Skin epidermis (tissue), 12 donors: ENCODE data around the gene TTC3.

Source experiments
- H3K27ac ChIP-seq, 21 experiments: fragments of 200-600 bp; sonication (generic) in 11 of 21; one replicate each; pipeline ENCODE4 v1.5.0; 2020; ENCODE audit warnings: mild to moderate bottlenecking in 3 of 21, inconsistent platforms in 2 of 21, moderate library complexity in 2 of 21
- H3K4me3 ChIP-seq, 7 experiments: fragments of 200-600 bp; sonication (generic) in 2 of 7; one replicate each; pipeline ENCODE4 v1.5.0; 2020; ENCODE audit warnings: inconsistent platforms in 2 of 7, mild to moderate bottlenecking in 2 of 7, moderate library complexity in 1 of 7

Gene TTC3

GRCh38 chr21:37060296-37060695, 12.8 kb upstream of the TTC3 start:
- Histone ChIP-seq H3K27ac (peak overlapping the region in 1 of 21 experiments; percentile 42), H3K4me3 (no peak overlapping the region)

GRCh38 chr21:37061926-37062592, 11.0 kb upstream of the TTC3 start:
- peak overlapping the region in 1 of 21 experiments; percentile 46 for H3K27ac ChIP-seq
- H3K4me3 ChIP-seq = no peak overlapping the region

GRCh38 chr21:37062593-37062935, 10.5 kb upstream of the TTC3 start:
- H3K4me3 ChIP-seq = no peak overlapping the region
- peak overlapping the region in 1 of 21 experiments; percentile 46 for H3K27ac ChIP-seq

DNA sequence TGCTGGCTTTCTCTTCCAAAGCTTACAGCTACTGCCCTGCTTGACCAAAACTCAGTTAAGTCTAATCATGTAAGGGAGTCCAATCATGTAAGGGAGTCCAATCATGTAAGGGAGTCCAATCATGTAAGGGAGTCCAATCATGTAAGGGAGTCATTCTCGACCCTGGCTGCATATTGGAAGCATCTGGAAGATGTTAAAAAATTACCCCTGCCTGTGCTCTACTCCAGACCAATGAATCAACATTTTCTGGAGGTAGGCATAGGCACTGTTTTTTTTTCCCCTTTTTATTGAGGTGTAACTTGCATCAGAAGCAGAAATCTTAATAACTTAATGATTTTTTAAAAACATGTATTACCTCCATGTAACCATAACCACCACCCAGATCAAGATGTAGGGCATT, 9.6 kb upstream of the TTC3 start:
- H3K27ac ChIP-seq = peak overlapping the region in 1 of 21 experiments; percentile 46
- H3K4me3 ChIP-seq = no peak overlapping the region

DNA sequence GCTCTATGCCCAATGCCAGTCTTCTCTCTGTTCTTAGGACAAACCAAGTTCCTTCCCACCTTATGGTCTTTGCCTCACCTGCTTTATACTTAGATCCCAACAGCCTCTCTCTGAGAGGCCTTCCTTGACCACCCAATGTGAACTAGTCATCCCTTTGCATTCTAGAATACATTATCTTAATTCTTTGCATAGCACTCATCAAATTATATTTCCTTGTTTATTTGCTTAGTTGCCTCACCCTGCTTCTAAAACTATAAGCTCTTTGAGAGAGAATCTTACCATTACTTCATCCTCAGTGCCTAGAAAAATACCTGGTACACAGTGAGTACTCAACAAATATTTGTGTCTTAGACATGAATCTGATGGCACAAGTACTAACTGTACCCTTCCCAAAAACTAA, 8.2 kb upstream of the TTC3 start:
- H3K4me3 ChIP-seq = no peak overlapping the region

DNA sequence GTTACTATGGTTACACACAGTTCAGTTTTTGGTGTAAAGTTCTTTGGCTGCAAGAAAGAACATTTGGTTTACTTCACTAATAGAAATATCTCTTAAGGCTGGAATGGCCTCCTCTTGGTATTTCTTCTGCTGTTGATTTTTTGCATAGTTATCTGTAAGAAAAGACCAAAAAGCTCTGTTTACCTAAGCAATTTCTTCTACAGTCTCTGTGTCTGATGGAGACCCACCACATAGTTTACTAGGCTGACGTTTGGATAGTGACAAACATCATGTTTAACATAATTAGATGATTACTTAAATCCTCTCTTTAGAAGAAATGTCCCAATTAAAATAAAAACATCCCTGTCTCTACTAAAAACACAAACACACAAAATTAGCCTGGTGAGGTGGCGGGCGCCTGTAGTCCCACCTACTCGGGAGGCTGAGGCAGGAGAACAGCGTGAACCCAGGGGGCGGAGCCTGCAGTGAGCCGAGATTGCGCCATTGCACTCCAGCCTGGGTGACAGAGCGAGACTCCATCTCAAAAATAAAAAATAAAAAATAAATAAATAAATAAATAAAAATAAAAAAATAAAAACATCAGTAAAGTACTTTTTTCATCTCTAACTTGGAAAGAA, 7.4 kb upstream of the TTC3 start:
- Histone ChIP-seq H3K27ac (no peak overlapping the region), H3K4me3 (no peak overlapping the region)

More for the DNA sequence above, 8.2 kb upstream of the TTC3 start:
- H3K27ac ChIP-seq = no peak overlapping the region

DNA sequence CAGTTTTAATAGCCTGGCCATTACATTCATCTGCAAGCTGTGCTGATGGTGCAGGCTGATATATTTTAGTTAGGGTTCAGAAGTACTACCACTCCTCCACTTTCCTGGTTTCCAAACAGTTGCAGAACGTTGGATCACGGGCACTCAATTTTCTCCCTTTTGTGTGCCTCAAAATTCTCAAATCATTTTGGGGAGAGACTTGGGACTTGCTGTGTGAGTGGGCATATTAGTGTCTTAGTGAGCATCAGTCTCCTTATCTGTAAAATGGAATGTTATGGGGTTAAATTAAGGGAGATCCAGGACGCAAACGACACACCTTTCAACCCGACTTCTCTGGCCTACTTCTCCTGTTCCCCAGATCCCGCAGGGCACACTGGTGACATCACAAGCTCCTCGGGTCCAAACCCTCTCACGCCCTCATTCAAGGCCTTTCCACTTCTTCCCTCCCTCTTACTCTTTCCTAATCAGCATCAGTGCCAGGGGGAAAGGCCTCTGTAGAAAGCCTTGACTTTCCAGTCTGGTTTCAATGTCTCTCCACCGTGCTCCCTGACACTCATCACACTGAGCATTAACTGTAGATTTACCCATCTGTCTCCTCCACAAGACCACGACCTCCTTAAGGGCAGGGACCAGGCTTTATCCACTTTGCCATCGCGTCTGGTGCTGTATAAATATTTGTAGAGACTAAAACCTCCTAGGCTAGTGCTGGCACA, 1.3 kb upstream of the TTC3 start:
- peak overlapping the region in 20 of 21 experiments; percentile 93 to 100 (median 99) for H3K27ac ChIP-seq

DNA sequence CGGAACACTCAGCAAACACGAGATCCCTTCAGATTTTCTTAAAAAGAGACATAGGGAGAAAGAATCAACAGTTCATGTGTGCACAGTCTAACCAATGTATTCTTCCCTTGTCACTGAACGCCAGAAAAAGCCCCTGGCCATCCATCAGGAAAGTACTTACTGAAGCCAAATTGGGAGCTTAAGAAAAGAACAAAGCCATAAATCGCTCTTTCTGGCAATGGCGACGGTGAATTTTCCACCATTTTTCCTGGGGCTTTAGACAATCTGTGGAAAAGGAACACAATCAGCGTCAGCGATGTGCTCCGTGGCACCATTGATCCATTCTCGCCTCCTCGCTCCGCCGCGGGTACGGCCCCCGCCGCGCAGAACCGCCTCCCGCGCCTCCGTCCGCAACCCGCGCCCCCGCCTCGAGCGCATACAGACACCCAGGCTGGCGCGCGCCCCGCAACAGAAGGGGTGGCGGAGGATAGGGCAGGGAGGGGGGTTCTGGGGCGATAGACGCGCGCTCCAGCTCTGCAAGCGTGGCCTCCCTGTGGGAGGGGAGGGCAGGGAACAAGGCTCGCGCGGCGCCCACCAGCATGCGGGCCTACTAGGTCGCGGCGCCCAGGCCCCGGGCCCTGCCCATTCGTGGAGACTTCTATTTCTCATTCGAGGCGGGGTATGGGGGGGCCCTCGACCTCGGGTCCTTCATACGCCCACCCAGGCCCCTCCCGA, 623 bp upstream of the TTC3 start:
- H3K4me3 ChIP-seq = peak overlapping the region; percentile 68 to 96 (median 90)

More for the DNA sequence above, 1.3 kb upstream of the TTC3 start:
- peak overlapping the region; percentile 68 to 96 (median 90) for H3K4me3 ChIP-seq

GRCh38 chr21:37073417-37074196, 553 bp downstream of the TTC3 start:
- H3K27ac ChIP-seq = peak overlapping the region; percentile 73 to 100 (median 99)

More for the DNA sequence above, 623 bp upstream of the TTC3 start:
- peak overlapping the region; percentile 93 to 100 (median 99) for H3K27ac ChIP-seq

DNA sequence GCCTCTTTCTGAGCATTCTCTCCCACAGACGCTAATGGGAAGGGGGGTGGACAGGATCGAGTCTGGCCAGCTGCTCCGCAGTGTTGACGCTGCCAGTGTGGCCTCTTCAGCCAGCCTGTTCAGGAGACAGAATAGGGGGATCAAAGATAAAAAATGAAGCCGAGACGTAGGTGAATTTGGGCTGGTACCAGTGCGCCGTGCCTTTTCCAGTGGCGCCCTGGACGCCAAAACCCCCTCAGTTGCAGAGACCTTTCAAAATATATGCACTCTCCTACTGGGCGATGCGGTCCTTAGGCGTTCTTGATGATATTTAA, 1.1 kb downstream of the TTC3 start:
- Histone ChIP-seq H3K4me3 (peak overlapping the region; percentile 68 to 96 (median 90)), H3K27ac (peak overlapping the region in 19 of 21 experiments; percentile 92 to 100 (median 99))

More at GRCh38 chr21:37073417-37074196, 553 bp downstream of the TTC3 start:
- H3K4me3 ChIP-seq = peak overlapping the region; percentile 68 to 96 (median 90)

- Histone ChIP-seq H3K27ac (peak overlapping the region in 14 of 21 experiments; percentile 96 to 100 (median 99)), H3K4me3 (peak overlapping the region; percentile 68 to 96 (median 90))
Measured at GRCh38 chr21:37074546-37074945, 1.5 kb downstream of the TTC3 start.

GRCh38 chr21:37075214-37075770, 2.2 kb downstream of the TTC3 start:
- no peak overlapping the region for H3K27ac ChIP-seq
- H3K4me3 ChIP-seq = no peak overlapping the region

GRCh38 chr21:37076087-37076850, 3.2 kb downstream of the TTC3 start:
- no peak overlapping the region for H3K4me3 ChIP-seq
- H3K27ac ChIP-seq = no peak overlapping the region

GRCh38 chr21:37077403-37077802, 4.3 kb downstream of the TTC3 start:
- Histone ChIP-seq H3K4me3 (no peak overlapping the region), H3K27ac (no peak overlapping the region)

GRCh38 chr21:37079211-37079824, 6.3 kb downstream of the TTC3 start:
- no peak overlapping the region for H3K27ac ChIP-seq
- H3K4me3 ChIP-seq = no peak overlapping the region

GRCh38 chr21:37082375-37082774, 9.3 kb downstream of the TTC3 start:
- no peak overlapping the region for H3K4me3 ChIP-seq
- no peak overlapping the region for H3K27ac ChIP-seq

DNA sequence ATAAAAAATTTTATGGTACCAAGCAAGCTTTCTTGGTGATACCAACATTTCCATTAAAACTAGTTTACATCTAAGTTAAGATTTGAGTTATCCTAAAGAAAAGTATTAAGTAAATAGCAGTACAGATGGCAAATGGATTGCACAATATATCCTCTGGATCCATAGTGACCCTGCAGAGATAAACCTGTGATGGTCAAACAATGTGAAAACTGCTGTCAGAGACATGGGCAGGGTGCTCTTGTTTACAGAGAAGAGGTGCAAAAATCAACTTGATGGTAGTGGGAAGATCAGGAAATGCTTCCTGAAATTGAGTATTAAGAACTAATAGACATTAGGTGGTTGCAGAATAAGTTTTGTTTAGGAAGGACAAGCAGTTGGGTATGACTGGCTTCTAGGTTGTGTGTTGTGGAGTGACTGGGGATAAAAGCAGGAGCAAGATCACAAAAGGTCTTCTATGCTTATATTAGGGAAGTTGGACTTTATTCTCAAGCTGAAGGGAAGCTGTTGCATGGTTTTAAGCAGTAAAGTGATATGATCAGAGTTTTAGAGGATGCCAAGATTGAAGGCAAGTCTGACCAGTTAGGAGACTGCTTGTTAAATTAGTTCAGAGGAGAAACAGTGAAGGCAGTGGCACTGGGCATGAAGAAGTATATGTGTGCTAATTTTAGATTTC, 9.9 kb downstream of the TTC3 start:
- no peak overlapping the region for H3K27ac ChIP-seq
- H3K4me3 ChIP-seq = no peak overlapping the region
